Activated CD8-positive, alpha-beta memory T cell treated with anti-CD3 and anti-CD28 coated beads, Interleukin-2, amount 10 ng/mL, durations not matched to agents 7 days and 5 days (primary cell): ENCODE measurements around the gene TAF3. TPM values are rescaled to one million over a fixed set of nuclear protein-coding genes. Genes with fewer than 3 reads are reported as not detected.
A peak's percentile ranks its signal among the peaks of the same experiment; 100 is the strongest.

ENCODE experiments used
- ATAC-seq: fragments of 150-1000 bp; cut with Tn5 transposase; one replicate; pipeline ENCODE4 v1.10.0; 2021; ENCODE audit warnings: moderate library complexity
- CTCF ChIA-PET: fragments of 350-600 bp; sonication (Branson Sonifier 250); formaldehyde crosslinking; loops from one replicate; lab custom pipeline; 2021; ENCODE audit warnings: antibody characterized with exemption; lab: Charles Lee
- DNase-seq: peaks from one replicate; pipeline ENCODE4 v3.0.0-alpha.2; 2020
- H3K27ac Mint-ChIP-seq: one replicate; pipeline ENCODE4 v1.8.0; 2021; ENCODE audit warnings: mild to moderate bottlenecking, mixed read lengths
- H3K27me3 Mint-ChIP-seq: one replicate; pipeline ENCODE4 v1.8.0; 2021; ENCODE audit warnings: mixed read lengths
- H3K36me3 Mint-ChIP-seq: one replicate; pipeline ENCODE4 v1.8.0; 2021; ENCODE audit warnings: mild to moderate bottlenecking, mixed read lengths
- H3K4me1 Mint-ChIP-seq: one replicate; pipeline ENCODE4 v1.8.0; 2021; ENCODE audit warnings: mixed read lengths
- H3K4me3 Mint-ChIP-seq: one replicate; pipeline ENCODE4 v1.8.0; 2021; ENCODE audit warnings: mild to moderate bottlenecking, moderate library complexity, mixed read lengths
- H3K9me3 Mint-ChIP-seq: one replicate; pipeline ENCODE4 v1.8.0; 2022; ENCODE audit warnings: low read depth, mixed read lengths
- total RNA-seq, 2 experiments: library from RNA; stranded (reverse); gene quantifications; one replicate each; pipeline ENCODE4 v1.2.3, GENCODE V29; 2021

TAF3 gene
- total RNA-seq, 2 experiments from 2014 or later: 15.6 to 15.8 TPM

DNA sequence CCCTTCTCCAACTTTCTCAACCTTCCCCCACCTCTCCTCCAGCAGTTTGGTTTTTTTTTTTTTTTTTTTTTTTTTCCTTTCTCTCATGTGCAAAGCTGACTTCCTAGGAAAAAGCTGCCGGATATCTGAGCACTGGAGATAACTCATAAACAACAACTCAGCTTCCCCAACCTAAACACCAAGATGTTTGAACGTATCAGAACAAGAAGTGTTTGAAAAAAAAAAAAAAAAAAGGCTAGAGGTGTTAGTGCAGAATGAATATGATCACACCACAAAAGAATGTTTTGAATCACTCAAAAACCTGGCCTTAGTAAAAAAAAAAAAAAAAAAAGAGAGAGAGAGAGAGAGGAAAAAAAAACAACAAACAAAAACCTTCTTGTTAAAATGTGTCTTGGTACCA, 247.3 kb downstream of the TAF3 start:
- DNase-seq (no peak), ATAC-seq (peak; percentile 48)
- Mint-ChIP-seq H3K27ac (peak overlapping the region; percentile 80), H3K9me3 (no peaks in the 10 kb centered on the region), H3K36me3 (peaks cover 93% of the 10 kb centered on the region), H3K4me3 (peak overlapping the region; percentile 33), H3K4me1 (peaks cover 90% of the 10 kb centered on the region), H3K27me3 (no peaks in the 10 kb centered on the region)
- CTCF ChIA-PET: interaction anchor here (0.9 to 1.5 kb wide), 3 partner anchors 10 to 173 kb away, joined by 3 to 5 read pairs (median 4); no protein-coding TSS in a partner anchor

DNA sequence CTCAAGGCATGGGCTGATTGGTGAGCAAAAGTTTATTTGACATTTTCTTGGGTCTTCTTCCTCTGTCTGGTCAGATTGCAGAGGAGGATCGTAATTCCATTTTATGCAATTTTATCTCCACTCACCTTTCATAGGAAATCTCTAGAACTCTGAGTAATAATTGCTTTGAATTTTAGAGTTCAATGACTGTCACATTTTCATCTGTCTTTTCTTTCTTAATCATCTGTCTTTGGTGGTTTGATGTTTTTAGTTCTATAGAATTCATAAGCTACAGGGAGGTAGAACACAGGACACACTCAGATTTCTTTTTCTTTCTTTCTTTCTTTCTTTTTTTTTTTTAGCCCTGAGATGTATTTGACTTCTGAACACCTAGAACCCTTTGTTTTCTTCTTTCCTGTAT, 247.8 kb downstream of the TAF3 start:
- peaks cover 90% of the 10 kb centered on the region for H3K4me1 Mint-ChIP-seq
- peak overlapping the region; percentile 33 for H3K4me3 Mint-ChIP-seq
- ATAC-seq (no peak), DNase-seq (no peak)
- H3K27ac Mint-ChIP-seq: peak overlapping the region; percentile 80
- no peaks in the 10 kb centered on the region for H3K9me3 Mint-ChIP-seq
- no peaks in the 10 kb centered on the region for H3K27me3 Mint-ChIP-seq
- CTCF ChIA-PET: interaction anchor here (0.9 to 1.5 kb wide), 3 partner anchors 9 to 173 kb away, joined by 3 to 5 read pairs (median 4); no protein-coding TSS in a partner anchor
- H3K36me3 Mint-ChIP-seq: peaks cover 93% of the 10 kb centered on the region

Other genes starting within 250 kb of the TAF3 start
- gene ITIH5, start 151.5 kb upstream of the TAF3 start, total RNA-seq: not detected
- not detected for gene ITIH2, start 115.2 kb upstream of the TAF3 start, total RNA-seq
- 10 to 100 TPM; 12.9 to 15.0 TPM for gene KIN, start 30.5 kb upstream of the TAF3 start, total RNA-seq
- 100 to 1,000 TPM; 285 to 287 TPM for gene ATP5F1C, start 30.3 kb upstream of the TAF3 start, total RNA-seq
- 10 to 100 TPM; 61.5 to 83.4 TPM for gene GATA3, start 236.2 kb downstream of the TAF3 start, total RNA-seq